A673 (cell line): ENCODE results near the gene HPCA.

Source experiments
- CTCF ChIP-seq: fragments of 300-800, 200-600 bp; sonication (generic); conservative IDR thresholded peaks from 2 replicates; pipeline ENCODE4 v1.5.1; 2017; ENCODE audit warnings: low read depth, mild to moderate bottlenecking, antibody characterized with exemption, low read length, moderate library complexity, mixed read lengths
- EZH2 ChIP-seq: fragments of 200-600 bp; sonication (generic); IDR thresholded peaks from 2 replicates; pipeline ENCODE4 v1.6.1; 2017; ENCODE audit warnings: borderline replicate concordance, low read depth, mild to moderate bottlenecking, mixed read lengths, antibody characterized with exemption, low read length; ENCODE audit not compliant: poor library complexity, severe bottlenecking

GRCh38 chr1:32886004-32886827 is at the start of gene HPCA:
- TF ChIP-seq CTCF (peak; percentile 78), EZH2 (no peak)
